PC-3 (cell line): ENCODE measurements around the gene RALGPS1. TPM values are rescaled to one million over a fixed set of nuclear protein-coding genes. Genes with fewer than 3 reads are reported as not detected.

Experiments
- ATAC-seq: fragments of 200-7000 bp; cut with Tn5 transposase; 2 replicates; pipeline ENCODE4 v1.9.1; 2020; ENCODE audit warnings: mild to moderate bottlenecking, moderate library complexity
- BruUV-seq: library from RNA; stranded (reverse); fragments of 400-500 nt; replicated peaks from 2 replicates; lab custom pipeline; 2021; lab: Mats Ljungman, UMichigan
- CTCF ChIA-PET: fragments of 300-600 bp; sonication (Branson Sonifier 250); formaldehyde crosslinking; loops from one replicate; lab custom pipeline; 2022; ENCODE audit warnings: antibody characterized with exemption; lab: Charles Lee
- POLR2A ChIA-PET: fragments of 300-600 bp; sonication (Branson Sonifier 250); formaldehyde crosslinking; loops from one replicate; lab custom pipeline; 2022; ENCODE audit warnings: antibody characterized with exemption; ENCODE audit not compliant: unreplicated experiment; lab: Charles Lee
- DNase-seq: peaks from one replicate; pipeline ENCODE4 v3.0.0-alpha.2; 2015
- H2AFZ ChIP-seq: fragments of 300-600 bp; sonication (generic); 2 replicates; pipeline ENCODE4 v1.6.0; 2016; ENCODE audit warnings: antibody characterized with exemption, low read length
- H3F3A ChIP-seq: fragments of 300-600 bp; sonication (generic); one replicate; pipeline ENCODE4 v1.6.0; 2017; ENCODE audit warnings: antibody characterized with exemption, low read length, control low read depth, mild to moderate bottlenecking; ENCODE audit not compliant: unreplicated experiment
- H3K27ac ChIP-seq: fragments of 300-600 bp; sonication (generic); 2 replicates; pipeline ENCODE4 v1.5.1; 2016; ENCODE audit warnings: mild to moderate bottlenecking, low read length
- H3K27me3 ChIP-seq: fragments of 300-600 bp; sonication (generic); 2 replicates; pipeline ENCODE4 v1.6.1; 2016; ENCODE audit warnings: low read length, mixed read lengths
- H3K36me3 ChIP-seq: fragments of 300-600 bp; sonication (generic); 2 replicates; pipeline ENCODE4 v1.6.1; 2016; ENCODE audit warnings: low read depth, mixed run types, low read length, mixed read lengths
- H3K4me1 ChIP-seq: fragments of 300-600 bp; sonication (generic); 2 replicates; pipeline ENCODE4 v1.5.1; 2016; ENCODE audit warnings: low read length; ENCODE audit not compliant: insufficient read depth
- H3K4me2 ChIP-seq: fragments of 300-600 bp; sonication (generic); 2 replicates; pipeline ENCODE4 v1.6.0; 2016; ENCODE audit warnings: low read length
- H3K4me3 ChIP-seq: fragments of 300-600 bp; sonication (generic); 2 replicates; pipeline ENCODE4 v1.5.1; 2016; ENCODE audit warnings: mild to moderate bottlenecking, low read length, mixed read lengths
- H3K79me2 ChIP-seq: fragments of 300-600 bp; sonication (generic); 2 replicates; pipeline ENCODE4 v1.6.1; 2017; ENCODE audit warnings: low read length, mixed read lengths
- H3K9ac ChIP-seq: fragments of 300-600 bp; sonication (generic); 2 replicates; pipeline ENCODE4 v1.6.0; 2016; ENCODE audit warnings: mild to moderate bottlenecking, low read length
- H3K9me2 ChIP-seq: fragments of 300-600 bp; sonication (generic); replicated peaks from 2 replicates; pipeline ENCODE4 v1.6.1; 2016; ENCODE audit warnings: mixed run types, low read length, mixed read lengths
- H3K9me3 ChIP-seq: fragments of 300-600 bp; sonication (generic); 2 replicates; pipeline ENCODE4 v1.6.1; 2016; ENCODE audit warnings: low read length, mixed read lengths
- H4K20me1 ChIP-seq: fragments of 300-600 bp; sonication (generic); 2 replicates; pipeline ENCODE4 v1.6.1; 2016; ENCODE audit warnings: low read length, mixed read lengths
- CTCF ChIP-seq: fragments of 300-600 bp; sonication (generic); conservative IDR thresholded peaks from 2 replicates; pipeline ENCODE4 v1.5.1; 2017; ENCODE audit warnings: antibody characterized with exemption, low read depth, mild to moderate bottlenecking, low read length
- EZH2 ChIP-seq: fragments of 300-600 bp; sonication (generic); IDR thresholded peaks from one replicate; pipeline ENCODE4 v1.6.1; 2017; ENCODE audit warnings: antibody characterized with exemption, mild to moderate bottlenecking, low read length; ENCODE audit not compliant: unreplicated experiment
- EZH2phosphoT487 ChIP-seq: fragments of 300-600 bp; sonication (generic); IDR thresholded peaks from 2 replicates; pipeline ENCODE4 v1.6.1; 2018; ENCODE audit warnings: mild to moderate bottlenecking, antibody characterized with exemption, low read length, borderline replicate concordance
- intact Hi-C: fragments of 100-400 bp; cut with micrococcal nuclease; formaldehyde crosslinking; loops from 2 replicates; pipeline ENCODE4 v1.9.0; 2023
- total RNA-seq: library from RNA; depleted of rRNA; stranded (reverse); fragments of >200 nt; gene quantifications from 2 replicates; pipeline ENCODE4 v1.2.3, GENCODE V29; 2014

The RALGPS1 gene
- total RNA-seq, 1 experiment from 2014 or later, result 10.2 TPM

DNA sequence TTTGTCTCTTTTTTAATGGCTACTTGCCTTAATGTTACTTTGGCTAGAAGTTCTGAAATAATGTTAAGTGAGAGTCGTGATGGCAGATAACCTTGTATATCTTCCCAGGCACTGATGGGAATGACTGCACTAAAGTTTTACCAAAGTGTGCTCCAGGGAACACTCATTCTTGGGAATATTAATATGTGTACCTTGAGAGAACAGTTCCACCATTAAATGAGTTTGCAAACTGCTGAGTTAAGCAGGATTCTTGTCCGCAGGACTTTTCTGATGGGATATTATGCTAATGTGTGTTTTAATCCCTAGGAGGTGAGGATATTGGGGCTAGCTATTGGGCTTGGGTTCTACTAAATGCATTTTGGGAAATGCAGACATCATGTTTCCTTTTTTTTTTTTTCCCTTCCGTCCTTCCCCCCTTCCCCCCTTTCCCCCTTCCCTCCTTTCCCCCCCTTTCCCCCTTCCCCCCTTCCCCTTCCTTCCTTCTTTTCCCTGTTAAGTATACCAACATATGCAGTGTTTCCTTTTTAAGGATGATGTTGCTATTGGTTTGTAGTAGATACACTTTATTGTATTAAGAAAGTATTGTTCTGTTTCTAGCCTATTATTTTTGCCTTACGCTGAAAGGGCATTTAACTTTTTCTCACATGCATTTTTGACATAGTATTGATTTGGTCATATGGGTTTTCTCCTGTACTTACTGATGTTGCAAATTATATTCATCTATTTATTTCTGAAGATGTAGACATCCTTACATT, 38.6 kb upstream of the RALGPS1 start:
- Histone ChIP-seq H3F3A (no peaks in the 10 kb centered on the region), H4K20me1 (no peaks in the 10 kb centered on the region), H3K9ac (no peak overlapping the region), H3K36me3 (no peaks in the 10 kb centered on the region), H3K9me3 (no peaks in the 10 kb centered on the region), H3K4me2 (no peak overlapping the region), H3K9me2 (no peaks in the 10 kb centered on the region), H3K27ac (no peak overlapping the region), H2AFZ (no peak overlapping the region), H3K4me3 (no peak overlapping the region), H3K79me2 (peaks cover 9% of the 10 kb centered on the region; the same call in 1 of the 2 replicates), H3K4me1 (no peaks in the 10 kb centered on the region), H3K27me3 (no peaks in the 10 kb centered on the region)
- TF ChIP-seq EZH2 (no peak), EZH2phosphoT487 (no peak), CTCF (no peak)
- DNase-seq, result no peak
- intact Hi-C loops, result no loop called here
- no peak for ATAC-seq
- BruUV-seq, result no TSS peak
- ChIA-PET CTCF (no interaction called here), POLR2A (no interaction called here)

- no peak overlapping the region for H3K9ac ChIP-seq
- no peaks in the 10 kb centered on the region for H3F3A ChIP-seq
- DNase-seq, result no peak
- no peak overlapping the region for H3K27ac ChIP-seq
- no peaks in the 10 kb centered on the region for H3K36me3 ChIP-seq
- POLR2A ChIA-PET, result no interaction called here
- H3K4me2 ChIP-seq, result no peak overlapping the region
- intact Hi-C loops, result no loop called here
- H3K4me3 ChIP-seq, result no peak overlapping the region
- no peak overlapping the region for H2AFZ ChIP-seq
- no peaks in the 10 kb centered on the region for H3K9me2 ChIP-seq
- H3K79me2 ChIP-seq, result peaks cover 9% of the 10 kb centered on the region; the same call in 1 of the 2 replicates
- H3K4me1 ChIP-seq, result no peaks in the 10 kb centered on the region
- no peaks in the 10 kb centered on the region for H4K20me1 ChIP-seq
- TF ChIP-seq EZH2phosphoT487, result no peak
- TF ChIP-seq EZH2, result no peak
- TF ChIP-seq CTCF, result no peak
- BruUV-seq, result no TSS peak
- H3K9me3 ChIP-seq, result no peaks in the 10 kb centered on the region
- no peaks in the 10 kb centered on the region for H3K27me3 ChIP-seq
- no peak for ATAC-seq
- CTCF ChIA-PET, result no interaction called here
These were observed 38.1 kb upstream of the RALGPS1 start for GRCh38 chr9:126876531-126876930.

GRCh38 chr9:126877418-126877817, 37.2 kb upstream of the RALGPS1 start:
- peaks cover 9% of the 10 kb centered on the region; the same call in 1 of the 2 replicates for H3K79me2 ChIP-seq
- DNase-seq, result no peak

More at GRCh38 chr9:126877418-126877817, 37.2 kb upstream of the RALGPS1 start:
- no peak overlapping the region for H3K4me2 ChIP-seq
- H3K9me2 ChIP-seq, result no peaks in the 10 kb centered on the region
- no peak overlapping the region for H3K4me3 ChIP-seq
- BruUV-seq, result no TSS peak
- no peaks in the 10 kb centered on the region for H3K36me3 ChIP-seq
- no peak overlapping the region for H3K9ac ChIP-seq
- H3K27ac ChIP-seq, result no peak overlapping the region
- no peaks in the 10 kb centered on the region for H3K9me3 ChIP-seq
- ChIA-PET CTCF (no interaction called here), POLR2A (no interaction called here)
- H4K20me1 ChIP-seq, result no peaks in the 10 kb centered on the region
- no peak for ATAC-seq
- intact Hi-C loops, result no loop called here
- no peaks in the 10 kb centered on the region for H3K4me1 ChIP-seq
- no peak overlapping the region for H2AFZ ChIP-seq
- H3K27me3 ChIP-seq, result no peaks in the 10 kb centered on the region
- H3F3A ChIP-seq, result no peaks in the 10 kb centered on the region
- TF ChIP-seq CTCF (no peak), EZH2phosphoT487 (no peak), EZH2 (no peak)
